ENCODE data around the gene DMD. TPM values are rescaled to one million over a fixed set of nuclear protein-coding genes. Genes with fewer than 3 reads are reported as not detected.

DMD gene
- total RNA-seq, 1 donor from 2014 or later = 22.9 TPM

- ATAC-seq (ENCODE audit: low read depth) (no peak), DNase-seq (no peak)
- no peaks in the 10 kb centered on the region for H3K36me3 Mint-ChIP-seq (ENCODE audit: low read depth)
- intact Hi-C loops (cut with micrococcal nuclease) = no loop called here
- no peaks in the 10 kb centered on the region for H3K4me1 Mint-ChIP-seq
- ChIA-PET POLR2A (no interaction called here), CTCF (no interaction called here)
- no peak overlapping the region for H3K4me3 Mint-ChIP-seq
- no peaks in the 10 kb centered on the region for H3K9me3 Mint-ChIP-seq
- H3K27ac Mint-ChIP-seq = no peak overlapping the region
- H3K27me3 Mint-ChIP-seq = no peaks in the 10 kb centered on the region
- no peak for TF ChIP-seq CTCF (IDR thresholded peaks at IDR 0.05)
Observed at GRCh38 chrX:33032700-33033099, 178.6 kb downstream of the DMD start.

- intact Hi-C loops (cut with micrococcal nuclease) = no loop called here
- ATAC-seq (ENCODE audit: low read depth) (no peak), DNase-seq (no peak)
- Mint-ChIP-seq H3K27ac (no peak overlapping the region), H3K9me3 (no peaks in the 10 kb centered on the region), H3K4me1 (no peaks in the 10 kb centered on the region), H3K36me3 (ENCODE audit: low read depth) (no peaks in the 10 kb centered on the region), H3K27me3 (no peaks in the 10 kb centered on the region), H3K4me3 (no peak overlapping the region)
- ChIA-PET CTCF (no interaction called here), POLR2A (no interaction called here)
- no peak for TF ChIP-seq CTCF (IDR thresholded peaks at IDR 0.05)
Observed at GRCh38 chrX:33014949-33015348, 196.4 kb downstream of the DMD start.

GRCh38 chrX:33014086-33014485 is 197.3 kb downstream of the DMD start:
- H3K9me3 Mint-ChIP-seq = no peaks in the 10 kb centered on the region
- POLR2A ChIA-PET = no interaction called here
- CTCF ChIA-PET = no interaction called here
- no peak overlapping the region for H3K27ac Mint-ChIP-seq
- H3K36me3 Mint-ChIP-seq (ENCODE audit: low read depth) = no peaks in the 10 kb centered on the region
- ATAC-seq (ENCODE audit: low read depth) (no peak), DNase-seq (no peak)
- H3K4me3 Mint-ChIP-seq = no peak overlapping the region
- H3K27me3 Mint-ChIP-seq = no peaks in the 10 kb centered on the region
- intact Hi-C loops (cut with micrococcal nuclease) = no loop called here
- TF ChIP-seq CTCF (IDR thresholded peaks at IDR 0.05) = no peak
- no peaks in the 10 kb centered on the region for H3K4me1 Mint-ChIP-seq

- H3K9me3 Mint-ChIP-seq = no peaks in the 10 kb centered on the region
- no peaks in the 10 kb centered on the region for H3K27me3 Mint-ChIP-seq
- no peak overlapping the region for H3K4me3 Mint-ChIP-seq
- TF ChIP-seq CTCF (IDR thresholded peaks at IDR 0.05) = no peak
- H3K4me1 Mint-ChIP-seq = no peaks in the 10 kb centered on the region
- no peak for DNase-seq
- POLR2A ChIA-PET = no interaction called here
- ATAC-seq (ENCODE audit: low read depth) = no peak
- CTCF ChIA-PET = no interaction called here
- no peak overlapping the region for H3K27ac Mint-ChIP-seq
- H3K36me3 Mint-ChIP-seq (ENCODE audit: low read depth) = no peaks in the 10 kb centered on the region
- intact Hi-C loops (cut with micrococcal nuclease) = no loop called here
Observed at GRCh38 chrX:33001107-33001506, 210.2 kb downstream of the DMD start.

- Mint-ChIP-seq H3K27me3 (no peaks in the 10 kb centered on the region), H3K9me3 (no peaks in the 10 kb centered on the region), H3K4me1 (no peaks in the 10 kb centered on the region), H3K4me3 (no peak overlapping the region), H3K27ac (no peak overlapping the region), H3K36me3 (ENCODE audit: low read depth) (no peaks in the 10 kb centered on the region)
- intact Hi-C loops (cut with micrococcal nuclease) = no loop called here
- POLR2A ChIA-PET = no interaction called here
- no peak for ATAC-seq (ENCODE audit: low read depth)
- CTCF ChIA-PET = no interaction called here
- DNase-seq = no peak
- TF ChIP-seq CTCF (IDR thresholded peaks at IDR 0.05) = no peak
Observed at GRCh38 chrX:32998776-32999175, 212.6 kb downstream of the DMD start.
